B cell (primary cell): ENCODE results near the gene ME1. TPM values are rescaled to one million over a fixed set of nuclear protein-coding genes. Genes with fewer than 3 reads are reported as not detected.

Source experiments
- ATAC-seq: fragments of 200-7000 bp; cut with Tn5 transposase; one replicate; pipeline ENCODE4 v1.10.0; 2021; ENCODE audit warnings: low read depth, mild to moderate bottlenecking, moderate number of reproducible peaks, moderate library complexity
- CTCF ChIA-PET: fragments of 350-600 bp; sonication (Branson Sonifier 250); formaldehyde crosslinking; loops from one replicate; lab custom pipeline; 2021; ENCODE audit warnings: antibody characterized with exemption, inconsistent platforms; lab: Charles Lee
- POLR2A ChIA-PET: fragments of 350-600 bp; sonication (Branson Sonifier 250); formaldehyde crosslinking; loops from one replicate; lab custom pipeline; 2021; ENCODE audit warnings: antibody characterized with exemption; lab: Charles Lee
- DNase-seq: peaks from one replicate; pipeline ENCODE4 v3.0.0; 2013
- H2AFZ ChIP-seq: 2 replicates; pipeline ENCODE4 v1.6.1; 2012; ENCODE audit warnings: mild to moderate bottlenecking, low read depth, low read length; ENCODE audit not compliant: insufficient read depth, poor library complexity, severe bottlenecking
- H3K27ac ChIP-seq, 2 donors: 1 replicate in 1 of 2; 2 replicates in 1 of 2; pipeline ENCODE4 v1.5.1; 2012 to 2013; ENCODE audit warnings: low read length in 2 of 2, mild to moderate bottlenecking in 2 of 2, moderate library complexity in 1 of 2
- H3K27me3 ChIP-seq, 4 experiments: fragments of 200-600 bp in 1 of 4; sonication (generic) in 1 of 4; replicated peaks in 1 of 4; 1 replicate in 2 of 4; 2 replicates in 2 of 4; pipeline versions ENCODE4 v1.6.1 to v1.7.0; 2013 to 2016; ENCODE audit warnings: low read length in 3 of 4, mild to moderate bottlenecking in 2 of 4, mixed read lengths in 1 of 4, moderate library complexity in 1 of 4; ENCODE audit not compliant: insufficient read depth in 4 of 4, control insufficient read depth in 3 of 4; ENCODE audit errors: control extremely low read depth in 1 of 4
- H3K36me3 ChIP-seq, 2 experiments: replicated peaks in 1 of 2; 1 replicate in 1 of 2; 2 replicates in 1 of 2; pipeline versions ENCODE4 v1.6.1 to v1.7.1; 2013; ENCODE audit warnings: low read length in 1 of 2; ENCODE audit not compliant: insufficient read depth in 2 of 2, control insufficient read depth in 1 of 2; ENCODE audit errors: control extremely low read depth in 1 of 2, extremely low read depth in 1 of 2
- H3K4me1 ChIP-seq, 2 donors: fragments of 200-600 bp in 1 of 2; sonication (generic) in 1 of 2; 1 replicate in 1 of 2; 2 replicates in 1 of 2; pipeline versions ENCODE4 v1.5.1 to v1.6.1; 2013 to 2017; ENCODE audit warnings: low read length in 2 of 2; ENCODE audit not compliant: control insufficient read depth in 2 of 2, insufficient read depth in 2 of 2
- H3K4me2 ChIP-seq: replicated peaks from 2 replicates; pipeline ENCODE3; 2012; ENCODE audit warnings: mild to moderate bottlenecking, low read depth, low read length; ENCODE audit not compliant: poor library complexity, severe bottlenecking
- H3K4me3 ChIP-seq, 5 experiments: fragments of 200-600 bp in 1 of 5; sonication (generic) in 1 of 5; 1 replicate in 3 of 5; 2 replicates in 2 of 5; pipeline versions ENCODE4 v1.5.1 to v1.7.0; 2011 to 2016; ENCODE audit warnings: low read length in 4 of 5, mild to moderate bottlenecking in 4 of 5, low read depth in 2 of 5, control low read depth in 1 of 5, moderate library complexity in 1 of 5; ENCODE audit not compliant: insufficient read depth in 1 of 5; ENCODE audit errors: control extremely low read depth in 1 of 5, extremely low read depth in 1 of 5
- H3K79me2 ChIP-seq: fragments of 200-600 bp; sonication (generic); one replicate; pipeline ENCODE4 v1.6.0; 2016; ENCODE audit warnings: low read length; ENCODE audit not compliant: control insufficient read depth, insufficient read depth
- H3K9ac ChIP-seq: fragments of 200-600 bp; sonication (generic); 2 replicates; pipeline ENCODE4 v1.6.1; 2017; ENCODE audit warnings: mild to moderate bottlenecking, low read length, moderate library complexity
- H3K9me3 ChIP-seq, 3 donors: one replicate each; pipeline versions ENCODE4 v1.6.1 to v1.7.1; 2013; ENCODE audit warnings: low read length in 2 of 3; ENCODE audit not compliant: control insufficient read depth in 2 of 3, insufficient read depth in 1 of 3; ENCODE audit errors: control extremely low read depth in 1 of 3
- H4K20me1 ChIP-seq: 2 replicates; pipeline ENCODE4 v1.6.0; 2012; ENCODE audit warnings: mild to moderate bottlenecking, low read length; ENCODE audit not compliant: insufficient read depth, control insufficient read depth, poor library complexity, severe bottlenecking
- H3K27ac Mint-ChIP-seq: one replicate; pipeline ENCODE4 v1.8.0; 2021; ENCODE audit warnings: mixed read lengths
- H3K27me3 Mint-ChIP-seq: one replicate; pipeline ENCODE4 v1.8.0; 2021; ENCODE audit warnings: mixed read lengths
- H3K4me1 Mint-ChIP-seq: one replicate; pipeline ENCODE4 v1.8.0; 2021; ENCODE audit warnings: mixed read lengths
- H3K4me3 Mint-ChIP-seq: one replicate; pipeline ENCODE4 v1.8.0; 2021; ENCODE audit warnings: mixed read lengths
- H3K9me3 Mint-ChIP-seq: one replicate; pipeline ENCODE4 v1.8.0; 2022; ENCODE audit warnings: mixed read lengths; ENCODE audit not compliant: insufficient read depth
- CTCF ChIP-seq: fragments of 200-600 bp; IDR thresholded peaks from one replicate; pipeline ENCODE4 v1.8.0; 2022; ENCODE audit warnings: antibody characterized with exemption, mild to moderate bottlenecking
- EZH2 ChIP-seq: IDR thresholded peaks from 2 replicates; pipeline ENCODE4 v1.6.1; 2012; ENCODE audit warnings: borderline replicate concordance, low read depth, mild to moderate bottlenecking, moderate library complexity, low read length; ENCODE audit not compliant: insufficient read depth, poor library complexity, severe bottlenecking
- WGBS: methylation state at CpG from one replicate; pipeline ENCODE4 v1.1.5; 2013; ENCODE audit warnings: missing lambda C conversion rate; ENCODE audit not compliant: insufficient coverage; 5-methylcytosine and 5-hydroxymethylcytosine counted together
- intact Hi-C: fragments of 100-400 bp; cut with micrococcal nuclease; formaldehyde crosslinking; loops from one replicate; pipeline ENCODE4 v1.10.0; 2022
- polyA plus RNA-seq: library from polyadenylated mRNA; depleted of rRNA; stranded (reverse); fragments of >200 nt; gene quantifications from 2 replicates; pipeline ENCODE4 v1.2.3, GENCODE V29; 2012
- total RNA-seq, 2 donors: library from RNA; stranded (reverse); fragments of 120-200 nt in 1 of 2; gene quantifications; 1 replicate in 1 of 2; 2 replicates in 1 of 2; pipeline versions ENCODE4 v1.2.3 to v1.2.4, GENCODE V29; 2013 to 2022

Gene ME1
- total and polyA plus RNA-seq, 2 donors (not counting 1 experiment from before 2014, with no cell fraction given): not detected

DNA sequence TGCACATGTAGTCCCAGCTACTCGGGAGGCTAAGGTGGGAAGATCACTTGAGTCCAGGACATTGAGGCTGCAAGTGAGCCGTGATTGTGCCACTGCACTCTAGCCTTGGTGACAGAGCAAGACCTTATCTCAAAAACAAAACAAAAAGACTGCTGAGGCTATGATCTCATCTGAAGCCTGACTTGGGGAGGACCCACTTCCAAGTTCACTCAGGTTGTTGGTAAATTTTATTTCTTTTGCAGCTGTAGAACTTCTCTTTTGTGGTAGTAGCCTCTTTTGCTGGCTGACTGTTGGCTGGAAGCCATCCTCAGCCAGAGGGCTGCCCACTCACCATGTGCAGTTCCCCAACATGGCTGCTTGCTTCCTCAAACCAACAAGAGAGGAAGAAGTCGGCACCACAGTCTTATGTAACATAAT lies 36.8 kb upstream of the ME1 start:
- DNase-seq (no peak), ATAC-seq (no peak)
- H3K27me3 ChIP-seq: no peaks in the 10 kb centered on the region
- ChIA-PET POLR2A (no interaction called here), CTCF (no interaction called here)
- Mint-ChIP-seq H3K9me3 (no peaks in the 10 kb centered on the region), H3K27ac (no peak overlapping the region), H3K4me1 (no peaks in the 10 kb centered on the region), H3K27me3 (no peaks in the 10 kb centered on the region), H3K4me3 (no peak overlapping the region)
- no peak overlapping the region for H3K4me3 ChIP-seq
- no peak overlapping the region for H3K9ac ChIP-seq
- no peak for TF ChIP-seq EZH2
- TF ChIP-seq CTCF: no peak
- H3K36me3 ChIP-seq: no peaks in the 10 kb centered on the region
- no peaks in the 10 kb centered on the region for H3K79me2 ChIP-seq
- H3K4me2 ChIP-seq: no peak overlapping the region
- intact Hi-C loops: no loop called here
- H3K4me1 ChIP-seq: no peaks in the 10 kb centered on the region
- H3K9me3 ChIP-seq: no peaks in the 10 kb centered on the region
- H2AFZ ChIP-seq: no peak overlapping the region
- H3K27ac ChIP-seq: no peak overlapping the region
- H4K20me1 ChIP-seq: no peaks in the 10 kb centered on the region
- WGBS: 43% methylated on average over 2 of the region's 3 CpGs

- WGBS: no CpG with 5 or more reads among the region's 6 CpGs
- intact Hi-C loops: no loop called here
These were observed 35.5 kb upstream of the ME1 start for GRCh38 chr6:83466328-83466727.

More at GRCh38 chr6:83466328-83466727, 35.5 kb upstream of the ME1 start:
- H3K27ac Mint-ChIP-seq: no peak overlapping the region
- Histone ChIP-seq H3K4me2 (no peak overlapping the region), H2AFZ (no peak overlapping the region), H3K36me3 (no peaks in the 10 kb centered on the region), H3K9ac (no peak overlapping the region), H3K4me3 (no peak overlapping the region), H3K27ac (no peak overlapping the region), H3K27me3 (no peaks in the 10 kb centered on the region), H3K4me1 (no peaks in the 10 kb centered on the region), H3K79me2 (no peaks in the 10 kb centered on the region), H4K20me1 (no peaks in the 10 kb centered on the region), H3K9me3 (no peaks in the 10 kb centered on the region)
- no peak for DNase-seq
- TF ChIP-seq CTCF: no peak
- no peak for TF ChIP-seq EZH2
- no peaks in the 10 kb centered on the region for H3K27me3 Mint-ChIP-seq
- ATAC-seq: no peak
- POLR2A ChIA-PET: no interaction called here
- H3K9me3 Mint-ChIP-seq: no peaks in the 10 kb centered on the region
- CTCF ChIA-PET: no interaction called here
- H3K4me1 Mint-ChIP-seq: no peaks in the 10 kb centered on the region
- no peak overlapping the region for H3K4me3 Mint-ChIP-seq
